GM12873 (cell line): ENCODE measurements around the gene CTNND2.

ENCODE experiments used
- TF ChIP-seq, protein P1 (sequence below): IDR thresholded peaks from 2 replicates; pipeline ENCODE4 v1.5.1; 2012; ENCODE audit warnings: low read depth, mild to moderate bottlenecking, moderate library complexity, low read length, control low read depth; ENCODE audit not compliant: insufficient read depth; ENCODE audit errors: missing control alignments

CTNND2 gene

GRCh38 chr5:11620172-11620571 is 284.1 kb downstream of the CTNND2 start:
- TF ChIP-seq, protein P1, sequence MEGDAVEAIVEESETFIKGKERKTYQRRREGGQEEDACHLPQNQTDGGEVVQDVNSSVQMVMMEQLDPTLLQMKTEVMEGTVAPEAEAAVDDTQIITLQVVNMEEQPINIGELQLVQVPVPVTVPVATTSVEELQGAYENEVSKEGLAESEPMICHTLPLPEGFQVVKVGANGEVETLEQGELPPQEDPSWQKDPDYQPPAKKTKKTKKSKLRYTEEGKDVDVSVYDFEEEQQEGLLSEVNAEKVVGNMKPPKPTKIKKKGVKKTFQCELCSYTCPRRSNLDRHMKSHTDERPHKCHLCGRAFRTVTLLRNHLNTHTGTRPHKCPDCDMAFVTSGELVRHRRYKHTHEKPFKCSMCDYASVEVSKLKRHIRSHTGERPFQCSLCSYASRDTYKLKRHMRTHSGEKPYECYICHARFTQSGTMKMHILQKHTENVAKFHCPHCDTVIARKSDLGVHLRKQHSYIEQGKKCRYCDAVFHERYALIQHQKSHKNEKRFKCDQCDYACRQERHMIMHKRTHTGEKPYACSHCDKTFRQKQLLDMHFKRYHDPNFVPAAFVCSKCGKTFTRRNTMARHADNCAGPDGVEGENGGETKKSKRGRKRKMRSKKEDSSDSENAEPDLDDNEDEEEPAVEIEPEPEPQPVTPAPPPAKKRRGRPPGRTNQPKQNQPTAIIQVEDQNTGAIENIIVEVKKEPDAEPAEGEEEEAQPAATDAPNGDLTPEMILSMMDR, result no peak

GRCh38 chr5:11619339-11620024 is 284.8 kb downstream of the CTNND2 start:
- TF ChIP-seq, protein P1, result no peak

DNA sequence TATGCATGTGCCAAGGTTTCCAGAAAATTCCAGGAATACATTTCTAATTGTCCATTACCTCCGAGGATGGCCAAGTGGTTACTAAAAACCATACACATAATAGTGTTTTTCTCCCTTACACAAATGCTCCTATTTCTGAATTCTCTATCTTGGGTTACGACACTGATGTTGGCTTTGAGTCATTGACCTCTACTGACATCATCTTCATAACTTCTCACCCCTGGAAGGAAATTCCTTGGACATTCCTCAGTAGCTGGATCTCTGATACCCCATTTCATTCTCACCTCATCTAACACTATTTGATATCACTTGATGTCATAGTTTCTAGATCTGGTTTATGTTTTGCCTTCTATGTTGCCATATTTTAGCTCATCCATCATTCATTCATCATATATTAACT is 287.2 kb downstream of the CTNND2 start:
- TF ChIP-seq, protein P1, result no peak

- TF ChIP-seq, protein P1, result no peak
Measured at GRCh38 chr5:11611011-11611410, 293.2 kb downstream of the CTNND2 start.

DNA sequence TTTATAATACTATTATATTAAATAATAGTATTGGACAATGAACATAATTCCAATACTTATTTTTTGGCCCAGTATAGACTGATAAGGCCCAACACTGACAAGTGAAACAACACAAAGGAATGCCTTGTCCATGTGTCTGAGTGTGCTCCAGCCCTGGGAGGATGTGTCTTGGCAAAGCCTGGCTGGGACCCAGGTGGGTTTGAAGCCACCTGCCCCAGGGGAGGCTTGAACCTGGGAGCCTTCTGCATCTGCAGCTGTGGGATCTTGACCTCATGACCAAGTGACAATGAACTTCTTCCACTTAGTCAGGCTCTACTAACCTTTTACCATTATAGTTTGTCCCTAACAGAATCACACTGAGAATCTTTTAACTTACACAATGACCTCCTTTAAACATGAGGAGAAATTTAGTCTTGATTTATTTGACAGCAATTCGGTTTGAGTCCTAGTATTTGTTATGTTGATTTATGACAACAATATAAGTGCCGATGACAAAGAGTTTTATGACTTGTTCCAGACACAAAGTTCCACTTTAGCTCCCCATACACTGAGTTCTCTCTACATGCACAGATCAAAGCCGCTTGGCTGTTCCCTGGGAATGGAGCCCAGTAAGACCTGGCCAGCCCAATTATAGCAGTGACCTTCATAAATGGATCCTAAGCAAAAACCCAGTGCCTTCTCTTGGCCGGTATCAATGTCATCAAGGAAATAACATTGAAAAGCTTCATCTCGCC is 294.5 kb downstream of the CTNND2 start:
- TF ChIP-seq, protein P1, result no peak

GRCh38 chr5:11608530-11608929 is 295.7 kb downstream of the CTNND2 start:
- TF ChIP-seq, protein P1, result no peak

GRCh38 chr5:11607944-11608483 is 296.2 kb downstream of the CTNND2 start:
- TF ChIP-seq, protein P1, result no peak
